ENCODE data around the gene STUB1.

Gene STUB1

GRCh38 chr16:726438-727290 lies 46.5 kb downstream of the STUB1 start, which contains the start of the genes CCDC78 and HAGHL:
Gene CCDC78, minus strand, starts transcription at chr16:726443. Its CDS starts 76 bp downstream, at chr16:726367.
Gene HAGHL, plus strand, starts transcription at chr16:727106. Its CDS starts 404 bp downstream, at chr16:727510.
- peak; percentile 42 to 73 (median 60) for DNase-seq

- DNase-seq: peak; percentile 34 to 65 (median 51)
Observed at GRCh38 chr16:727291-727977, 47.2 kb downstream of the STUB1 start.

- peak; percentile 49 to 83 (median 66) for DNase-seq
Observed at GRCh38 chr16:728131-728889, 48.1 kb downstream of the STUB1 start.

- DNase-seq: no peak
Observed at GRCh38 chr16:728890-729744, 48.9 kb downstream of the STUB1 start.

GRCh38 chr16:729768-730665 lies 49.8 kb downstream of the STUB1 start:
- no peak for DNase-seq

GRCh38 chr16:730666-731509 lies 50.7 kb downstream of the STUB1 start:
- no peak for DNase-seq

- DNase-seq: no peak
Observed at GRCh38 chr16:732332-732731, 52.1 kb downstream of the STUB1 start.

All from suppressor macrophage treated with lipopolysaccharide for 1 hour (primary cell).